KOPT-K1 (cell line): ENCODE data around the gene DMRTA2.

Source experiments
- H3K27ac ChIP-seq: fragments of 200-600 bp; sonication (generic); 2 replicates; pipeline ENCODE4 v1.5.1; 2016; ENCODE audit warnings: antibody characterized with exemption, mild to moderate bottlenecking, low read depth, low read length; ENCODE audit not compliant: poor library complexity, severe bottlenecking
- H3K36me3 ChIP-seq: fragments of 200-600 bp; sonication (generic); 2 replicates; pipeline ENCODE4 v1.5.1; 2017; ENCODE audit warnings: antibody characterized with exemption, mild to moderate bottlenecking, low read length, moderate library complexity; ENCODE audit not compliant: insufficient read depth
- H3K9me3 ChIP-seq: fragments of 200-600 bp; sonication (generic); 2 replicates; pipeline ENCODE4 v1.5.1; 2017; ENCODE audit warnings: antibody characterized with exemption, low read length, mild to moderate bottlenecking; ENCODE audit not compliant: insufficient read depth, poor library complexity, severe bottlenecking

Gene DMRTA2

GRCh38 chr1:50422946-50423669, at the start of gene DMRTA2:
DMRTA2 (minus strand) TSS chr1:50423443; CDS start chr1:50421536, 1,907 bp downstream.
- Histone ChIP-seq H3K36me3 (no peaks in the 10 kb centered on the region), H3K27ac (no peak within 1 kb of the TSS), H3K9me3 (peaks cover 5% of the 10 kb centered on the region)

- H3K27ac ChIP-seq: no peak overlapping the region
- no peaks in the 10 kb centered on the region for H3K9me3 ChIP-seq
- H3K36me3 ChIP-seq: peaks cover 56% of the 10 kb centered on the region
Measured at GRCh38 chr1:50471967-50472366, 48.7 kb upstream of the DMRTA2 start.

- Histone ChIP-seq H3K9me3 (no peaks in the 10 kb centered on the region), H3K27ac (no peak overlapping the region), H3K36me3 (peaks cover 5% of the 10 kb centered on the region; the same call in 1 of the 2 replicates)
Measured at GRCh38 chr1:50462964-50463363, 39.7 kb upstream of the DMRTA2 start.

GRCh38 chr1:50458507-50458906, 35.3 kb upstream of the DMRTA2 start:
- H3K27ac ChIP-seq: no peak overlapping the region
- H3K9me3 ChIP-seq: no peaks in the 10 kb centered on the region
- 0 out of 2 replicates have a peak, but pooled peaks cover 2% of the 10 kb centered on the region for H3K36me3 ChIP-seq

GRCh38 chr1:50454911-50455310, 31.7 kb upstream of the DMRTA2 start:
- H3K9me3 ChIP-seq: no peaks in the 10 kb centered on the region
- H3K27ac ChIP-seq: no peak overlapping the region
- no peaks in the 10 kb centered on the region for H3K36me3 ChIP-seq

GRCh38 chr1:50453266-50453665, 30.0 kb upstream of the DMRTA2 start:
- 0 out of 2 replicates have a peak, but pooled peaks cover 3% of the 10 kb centered on the region for H3K36me3 ChIP-seq
- H3K9me3 ChIP-seq: no peaks in the 10 kb centered on the region
- no peak overlapping the region for H3K27ac ChIP-seq

- Histone ChIP-seq H3K9me3 (no peaks in the 10 kb centered on the region), H3K36me3 (0 out of 2 replicates have a peak, but pooled peaks cover 8% of the 10 kb centered on the region), H3K27ac (no peak overlapping the region)
Measured at GRCh38 chr1:50452700-50453099, 29.5 kb upstream of the DMRTA2 start.

GRCh38 chr1:50450861-50451653, 27.8 kb upstream of the DMRTA2 start:
- Histone ChIP-seq H3K36me3 (0 out of 2 replicates have a peak, but pooled peaks cover 8% of the 10 kb centered on the region), H3K9me3 (no peaks in the 10 kb centered on the region), H3K27ac (no peak overlapping the region)

- no peak overlapping the region for H3K27ac ChIP-seq
- H3K9me3 ChIP-seq: no peaks in the 10 kb centered on the region
- H3K36me3 ChIP-seq: peaks cover 16% of the 10 kb centered on the region; the same call in 1 of the 2 replicates
Measured at GRCh38 chr1:50447961-50448360, 24.7 kb upstream of the DMRTA2 start.

- no peak overlapping the region for H3K27ac ChIP-seq
- H3K36me3 ChIP-seq: peaks cover 45% of the 10 kb centered on the region
- no peaks in the 10 kb centered on the region for H3K9me3 ChIP-seq
Measured at GRCh38 chr1:50441183-50441582, 17.9 kb upstream of the DMRTA2 start.

GRCh38 chr1:50438945-50439344, 15.7 kb upstream of the DMRTA2 start:
- Histone ChIP-seq H3K36me3 (peaks cover 45% of the 10 kb centered on the region), H3K9me3 (no peaks in the 10 kb centered on the region), H3K27ac (no peak overlapping the region)

- Histone ChIP-seq H3K36me3 (peaks cover 35% of the 10 kb centered on the region), H3K27ac (no peak overlapping the region), H3K9me3 (no peaks in the 10 kb centered on the region)
Measured at GRCh38 chr1:50436489-50436888, 13.2 kb upstream of the DMRTA2 start.

- H3K27ac ChIP-seq: no peak overlapping the region
- no peaks in the 10 kb centered on the region for H3K9me3 ChIP-seq
- H3K36me3 ChIP-seq: no peaks in the 10 kb centered on the region
Measured at GRCh38 chr1:50430010-50430405, 6.8 kb upstream of the DMRTA2 start.

- Histone ChIP-seq H3K27ac (no peak overlapping the region), H3K9me3 (peaks cover 5% of the 10 kb centered on the region), H3K36me3 (no peaks in the 10 kb centered on the region)
Measured at GRCh38 chr1:50427818-50428779, 4.9 kb upstream of the DMRTA2 start.
